Peyer's patch (tissue), 4 donors: Measurements from ENCODE around the gene NAV1.

ENCODE experiments used
- POLR2A ChIP-seq, 2 donors: fragments of 450-650 bp; IDR thresholded peaks; one replicate each; pipeline ENCODE4 v1.5.1; 2017; ENCODE audit warnings: antibody characterized with exemption in 2 of 2, mild to moderate bottlenecking in 2 of 2, moderate library complexity in 2 of 2
- TF ChIP-seq, protein P1 (sequence below), 6 experiments: fragments of 450-650 bp in 4 of 6; fragments of 200-600 bp in 2 of 6; sonication (generic) in 1 of 6; IDR thresholded peaks; one replicate each; pipeline ENCODE4 v1.5.1; 2017 to 2019; ENCODE audit warnings: antibody characterized with exemption in 6 of 6, mild to moderate bottlenecking in 3 of 6, moderate library complexity in 1 of 6

DNA sequence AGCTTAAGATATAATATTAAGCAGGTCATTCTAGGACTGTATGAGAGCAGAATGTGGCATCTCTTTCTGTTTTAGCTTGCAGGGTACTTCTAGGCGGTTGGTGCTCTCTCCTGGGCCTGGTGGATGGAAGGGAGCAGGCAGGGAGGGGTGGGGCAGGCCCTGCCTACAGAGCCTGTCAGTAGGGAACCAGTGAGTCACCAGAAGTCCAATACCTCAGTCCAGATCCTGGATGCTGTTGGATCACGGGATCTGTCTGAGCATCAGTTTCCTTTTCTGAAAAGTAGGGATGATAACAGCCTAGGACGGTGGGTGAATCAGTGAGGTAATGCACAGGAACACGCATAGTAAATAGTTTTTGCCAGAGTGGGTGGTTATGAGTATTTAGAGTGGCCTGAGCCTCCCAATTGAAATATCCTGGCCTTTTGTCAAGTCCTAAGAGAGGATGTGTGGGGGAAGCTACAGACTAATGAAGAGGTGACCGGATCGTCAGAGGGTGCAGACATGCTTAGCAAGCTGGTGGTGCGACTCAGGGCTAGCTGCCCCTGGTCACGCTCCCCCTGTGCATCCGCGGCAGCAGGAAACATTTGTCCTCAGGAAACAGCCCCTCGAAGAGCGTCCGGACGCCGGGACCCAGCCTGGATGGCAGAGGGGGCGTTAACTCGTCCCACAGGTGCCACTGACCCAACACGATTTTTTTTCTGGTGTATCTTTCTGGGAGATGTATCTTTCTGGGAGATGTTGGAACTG, 23.9 kb downstream of the NAV1 start:
- no peak for TF ChIP-seq POLR2A (IDR thresholded peaks at IDR 0.05)
- TF ChIP-seq, protein P1, sequence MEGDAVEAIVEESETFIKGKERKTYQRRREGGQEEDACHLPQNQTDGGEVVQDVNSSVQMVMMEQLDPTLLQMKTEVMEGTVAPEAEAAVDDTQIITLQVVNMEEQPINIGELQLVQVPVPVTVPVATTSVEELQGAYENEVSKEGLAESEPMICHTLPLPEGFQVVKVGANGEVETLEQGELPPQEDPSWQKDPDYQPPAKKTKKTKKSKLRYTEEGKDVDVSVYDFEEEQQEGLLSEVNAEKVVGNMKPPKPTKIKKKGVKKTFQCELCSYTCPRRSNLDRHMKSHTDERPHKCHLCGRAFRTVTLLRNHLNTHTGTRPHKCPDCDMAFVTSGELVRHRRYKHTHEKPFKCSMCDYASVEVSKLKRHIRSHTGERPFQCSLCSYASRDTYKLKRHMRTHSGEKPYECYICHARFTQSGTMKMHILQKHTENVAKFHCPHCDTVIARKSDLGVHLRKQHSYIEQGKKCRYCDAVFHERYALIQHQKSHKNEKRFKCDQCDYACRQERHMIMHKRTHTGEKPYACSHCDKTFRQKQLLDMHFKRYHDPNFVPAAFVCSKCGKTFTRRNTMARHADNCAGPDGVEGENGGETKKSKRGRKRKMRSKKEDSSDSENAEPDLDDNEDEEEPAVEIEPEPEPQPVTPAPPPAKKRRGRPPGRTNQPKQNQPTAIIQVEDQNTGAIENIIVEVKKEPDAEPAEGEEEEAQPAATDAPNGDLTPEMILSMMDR (IDR thresholded peaks at IDR 0.05): no peak
